ENCODE measurements around the gene NOTCH1. TPM values are rescaled to one million over a fixed set of nuclear protein-coding genes. Genes with fewer than 3 reads are reported as not detected.

NOTCH1 gene
- total and polyA plus RNA-seq, 8 donors, result 9.3 to 39.8 (median 22.5) TPM

DNA sequence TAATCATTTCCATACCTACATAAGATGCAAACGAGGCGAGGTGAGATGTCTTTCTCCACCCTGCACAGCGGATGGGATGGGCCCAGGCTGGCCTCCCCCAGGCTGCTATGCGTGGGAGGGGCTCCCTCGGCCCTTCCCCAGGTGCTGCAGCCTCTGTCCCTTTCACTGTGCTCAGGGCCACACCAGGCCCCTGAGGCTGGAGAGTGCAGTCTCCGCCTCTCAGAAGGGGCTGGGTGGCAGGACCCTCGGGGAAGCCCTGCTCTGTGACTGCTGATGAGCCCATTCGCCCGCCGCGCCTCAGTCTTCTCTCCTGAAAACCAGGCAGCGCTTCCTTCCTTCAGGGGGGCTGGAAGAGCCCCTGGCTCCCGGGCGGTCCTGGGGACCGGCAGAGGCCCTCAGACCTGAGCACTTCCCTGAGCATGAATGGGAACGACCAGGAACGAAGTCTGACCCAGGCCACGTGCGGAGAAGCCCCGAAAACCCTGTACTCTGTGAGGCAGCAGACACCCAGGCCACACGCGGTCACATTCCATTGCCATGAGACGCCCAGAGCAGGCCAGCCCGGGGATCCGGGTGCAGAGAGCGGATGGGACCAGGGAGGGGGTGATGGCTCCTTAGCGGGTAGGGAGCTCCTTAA is 21.9 kb upstream of the NOTCH1 start:
- FAIRE-seq, result no peak
- H3K27ac ChIP-seq, result no peak overlapping the region
- no peak overlapping the region for H3K4me3 ChIP-seq
- no peaks in the 10 kb centered on the region for H3K9me3 ChIP-seq
- peak in 5 of 6 donors; percentile 54 to 82 (median 59) for DNase-seq
- H3K27me3 ChIP-seq, result no peaks in the 10 kb centered on the region
- WGBS, 2 donors, result 63 to 69% methylated on average over 27 of the region's 27 CpGs
- peak; percentile 41 to 72 (median 71) for ATAC-seq
- no peaks in the 10 kb centered on the region for H3K4me1 ChIP-seq
- H3K36me3 ChIP-seq, result no peaks in the 10 kb centered on the region
- intact Hi-C loops (cut with DNase I), result no loop called here
- TF ChIP-seq, protein P1, sequence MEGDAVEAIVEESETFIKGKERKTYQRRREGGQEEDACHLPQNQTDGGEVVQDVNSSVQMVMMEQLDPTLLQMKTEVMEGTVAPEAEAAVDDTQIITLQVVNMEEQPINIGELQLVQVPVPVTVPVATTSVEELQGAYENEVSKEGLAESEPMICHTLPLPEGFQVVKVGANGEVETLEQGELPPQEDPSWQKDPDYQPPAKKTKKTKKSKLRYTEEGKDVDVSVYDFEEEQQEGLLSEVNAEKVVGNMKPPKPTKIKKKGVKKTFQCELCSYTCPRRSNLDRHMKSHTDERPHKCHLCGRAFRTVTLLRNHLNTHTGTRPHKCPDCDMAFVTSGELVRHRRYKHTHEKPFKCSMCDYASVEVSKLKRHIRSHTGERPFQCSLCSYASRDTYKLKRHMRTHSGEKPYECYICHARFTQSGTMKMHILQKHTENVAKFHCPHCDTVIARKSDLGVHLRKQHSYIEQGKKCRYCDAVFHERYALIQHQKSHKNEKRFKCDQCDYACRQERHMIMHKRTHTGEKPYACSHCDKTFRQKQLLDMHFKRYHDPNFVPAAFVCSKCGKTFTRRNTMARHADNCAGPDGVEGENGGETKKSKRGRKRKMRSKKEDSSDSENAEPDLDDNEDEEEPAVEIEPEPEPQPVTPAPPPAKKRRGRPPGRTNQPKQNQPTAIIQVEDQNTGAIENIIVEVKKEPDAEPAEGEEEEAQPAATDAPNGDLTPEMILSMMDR (IDR thresholded peaks at IDR 0.05), result no peak

DNA sequence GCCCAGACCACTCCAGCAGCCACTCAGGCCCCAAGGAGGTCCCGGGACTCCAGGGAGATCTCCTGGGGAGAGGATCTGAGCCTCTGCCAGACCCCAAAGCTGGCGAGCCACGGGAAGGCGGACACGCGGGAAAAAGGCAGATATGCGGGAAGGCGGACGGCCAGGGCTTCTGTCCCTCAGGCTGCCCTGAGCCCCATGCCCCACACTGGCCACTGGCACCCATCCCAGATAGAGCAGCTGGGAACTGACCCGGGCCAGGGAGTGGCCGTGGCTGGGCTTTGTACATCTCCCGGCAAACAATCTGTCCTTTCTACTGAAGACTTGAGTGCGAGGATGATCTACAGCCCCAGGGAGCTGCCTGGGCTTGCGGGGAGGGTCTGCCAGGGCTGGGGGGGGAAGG is 21.1 kb upstream of the NOTCH1 start:
- no peak for FAIRE-seq
- no peak overlapping the region for H3K27ac ChIP-seq
- intact Hi-C loops (cut with DNase I), result no loop called here

DNA sequence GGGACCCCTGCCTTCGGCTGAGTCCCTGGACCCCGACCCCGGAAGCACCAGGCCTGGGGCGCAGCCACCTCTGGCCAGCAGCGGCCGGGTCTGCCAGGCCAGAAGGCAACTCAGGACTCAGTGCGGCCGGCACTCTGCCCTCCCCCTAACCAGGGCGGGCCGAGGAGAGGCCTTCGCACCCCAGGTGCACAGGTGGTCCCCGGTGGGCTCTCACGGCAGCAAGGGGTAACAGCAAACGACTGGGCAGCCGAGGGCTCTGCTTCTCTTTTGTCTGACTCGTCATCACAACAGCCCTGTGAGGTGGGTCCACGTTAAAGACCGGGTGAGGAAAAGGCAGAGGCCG is 20.7 kb upstream of the NOTCH1 start:
- Histone ChIP-seq H3K4me3 (no peak overlapping the region), H3K4me1 (no peaks in the 10 kb centered on the region), H3K36me3 (no peaks in the 10 kb centered on the region), H3K27ac (no peak overlapping the region), H3K9me3 (no peaks in the 10 kb centered on the region), H3K27me3 (no peaks in the 10 kb centered on the region)
- peak in 2 of 6 donors; percentile 40 to 78 for DNase-seq
- intact Hi-C loops (cut with DNase I), result no loop called here
- ATAC-seq, result no peak
- TF ChIP-seq, protein P1 (IDR thresholded peaks at IDR 0.05), result no peak
- 89% methylated on average over 18 to 19 of the region's 19 CpGs for WGBS, 2 donors
- no peak for FAIRE-seq

More for the DNA sequence above, 21.1 kb upstream of the NOTCH1 start:
- Histone ChIP-seq H3K36me3 (no peaks in the 10 kb centered on the region), H3K4me1 (no peaks in the 10 kb centered on the region), H3K9me3 (no peaks in the 10 kb centered on the region), H3K4me3 (no peak overlapping the region), H3K27me3 (no peaks in the 10 kb centered on the region)
- TF ChIP-seq, protein P1 (IDR thresholded peaks at IDR 0.05), result no peak
- peak in 1 of 4 donors; percentile 7 for ATAC-seq
- DNase-seq, result peak in 1 of 6 donors; percentile 61
- WGBS, 2 donors, result 57 to 60% methylated on average over 14 of the region's 14 CpGs

DNA sequence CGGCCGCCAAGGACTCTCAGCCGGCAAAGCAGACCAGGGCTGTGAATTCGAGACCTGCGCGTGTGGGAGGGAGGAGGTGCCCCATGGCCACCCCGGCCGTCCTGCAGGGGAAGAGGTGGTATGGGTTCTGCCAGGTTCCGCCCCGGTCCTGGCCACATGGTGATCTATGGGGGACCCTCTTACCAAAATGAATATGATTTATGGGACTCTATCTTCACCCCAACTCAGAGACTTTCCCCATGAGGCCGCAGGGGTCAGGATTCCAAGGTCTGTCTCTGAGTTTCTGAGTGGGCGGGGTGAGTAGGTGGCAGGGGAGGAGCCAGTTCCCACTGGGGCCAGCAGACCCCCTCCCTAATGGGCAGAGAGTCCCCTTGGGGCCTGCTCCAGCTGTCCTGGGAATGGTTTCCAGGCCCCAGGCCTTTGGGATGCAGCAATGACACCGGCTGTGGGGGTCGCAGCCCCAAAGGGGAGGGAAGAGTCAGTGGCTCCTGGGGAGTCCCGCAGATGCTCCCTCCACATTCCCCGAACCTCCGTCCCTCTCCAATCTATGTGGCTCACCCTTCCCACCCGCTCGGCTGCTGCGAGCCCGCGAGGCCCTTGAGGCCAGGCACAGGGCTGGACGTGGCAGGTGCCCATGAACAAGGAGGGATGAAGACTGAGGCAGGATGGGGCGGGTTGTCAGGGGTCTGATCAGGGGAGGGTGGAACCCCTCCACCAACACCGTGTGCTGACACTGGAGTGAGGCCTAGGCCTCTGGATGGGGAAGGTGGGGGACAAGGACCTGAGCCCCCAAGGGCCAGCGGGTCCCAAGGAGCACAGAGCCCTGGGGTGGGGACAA is 20.1 kb upstream of the NOTCH1 start:
- Histone ChIP-seq H3K4me1 (no peaks in the 10 kb centered on the region), H3K9me3 (no peaks in the 10 kb centered on the region), H3K4me3 (no peak overlapping the region), H3K27me3 (no peaks in the 10 kb centered on the region), H3K36me3 (no peaks in the 10 kb centered on the region), H3K27ac (no peak overlapping the region)
- TF ChIP-seq, protein P1 (IDR thresholded peaks at IDR 0.05), result no peak
- peak in 2 of 6 donors; percentile 25 to 73 for DNase-seq
- ATAC-seq, result no peak
- 89 to 90% methylated on average over 25 to 26 of the region's 26 CpGs for WGBS, 2 donors
- intact Hi-C loops (cut with DNase I), result no loop called here
- no peak for FAIRE-seq
